Measurements from ENCODE around the gene INAVA. TPM values are rescaled to one million over a fixed set of nuclear protein-coding genes. Genes with fewer than 3 reads are reported as not detected.

INAVA gene
- total and polyA plus RNA-seq, 2 of the 13 experiments (the other 11 are each of a cell fraction or from before 2014, with no cell fraction given) = 6.0 to 13.5 TPM

DNA sequence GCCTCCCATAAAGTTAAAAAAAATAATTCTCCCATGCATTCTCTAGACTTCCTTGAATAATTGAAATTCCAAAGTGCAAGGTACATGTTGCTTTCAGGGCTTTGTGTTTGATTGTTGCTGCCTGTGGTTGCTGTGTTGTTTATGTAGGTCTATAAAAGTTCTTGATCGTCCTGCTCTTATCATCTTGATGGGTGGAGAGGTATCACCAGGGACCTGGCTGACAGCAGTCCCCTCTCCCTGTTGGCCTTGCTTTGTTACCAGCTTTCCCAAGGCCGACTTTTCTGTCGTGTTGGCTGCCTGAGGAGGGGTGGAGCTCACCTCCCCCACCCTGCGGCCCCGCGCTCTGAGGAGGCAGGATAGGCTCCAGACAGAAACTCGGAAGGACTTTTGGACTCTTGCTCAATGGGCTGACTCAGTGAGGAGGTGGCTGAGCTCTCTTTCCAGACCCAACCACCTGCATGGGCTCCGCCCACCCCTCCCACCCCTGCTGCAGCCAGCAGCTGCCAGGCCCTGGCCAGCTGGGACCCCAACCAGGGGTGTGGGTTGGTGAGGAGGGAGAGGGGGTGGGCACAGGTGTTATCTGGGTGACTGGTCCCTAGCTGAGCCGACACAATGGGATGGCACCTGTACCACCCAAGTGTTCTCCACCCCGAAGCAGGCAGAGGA is 2.0 kb downstream of the INAVA start (continued):
- TF ChIP-seq ZHX2 (IDR thresholded peaks at IDR 0.05; ENCODE audit: low read depth) (no peak), ZHX2 (CRISPR knock-in tag; IDR thresholded peaks at IDR 0.05; ENCODE audit: borderline replicate concordance) (no peak), ZNF703 (CRISPR knock-in tag; IDR thresholded peaks at IDR 0.05; ENCODE audit: borderline replicate concordance) (no peak), ZNF34 (CRISPR knock-in tag; IDR thresholded peaks at IDR 0.05; ENCODE audit: borderline replicate concordance) (no peak), REPIN1 (CRISPR knock-in tag; IDR thresholded peaks at IDR 0.05; ENCODE audit: borderline replicate concordance, low read depth) (peak; percentile 81), KLF9 (CRISPR knock-in tag; IDR thresholded peaks at IDR 0.05; ENCODE audit: low read depth) (no peak), ZNF724P (CRISPR knock-in tag; IDR thresholded peaks at IDR 0.05; ENCODE audit: borderline replicate concordance) (no peak), AKAP8 (CRISPR knock-in tag; IDR thresholded peaks at IDR 0.05) (no peak), ZNF792 (CRISPR knock-in tag; IDR thresholded peaks at IDR 0.05) (0 out of 2 replicates have a peak, but pooled peaks have one; percentile 42), ZNF883 (CRISPR knock-in tag; IDR thresholded peaks at IDR 0.05; ENCODE audit: not compliant biosample characterization) (no peak), ZNF512B (CRISPR knock-in tag; IDR thresholded peaks at IDR 0.05; ENCODE audit: borderline replicate concordance) (no peak)
- TF ChIP-seq, protein P1, sequence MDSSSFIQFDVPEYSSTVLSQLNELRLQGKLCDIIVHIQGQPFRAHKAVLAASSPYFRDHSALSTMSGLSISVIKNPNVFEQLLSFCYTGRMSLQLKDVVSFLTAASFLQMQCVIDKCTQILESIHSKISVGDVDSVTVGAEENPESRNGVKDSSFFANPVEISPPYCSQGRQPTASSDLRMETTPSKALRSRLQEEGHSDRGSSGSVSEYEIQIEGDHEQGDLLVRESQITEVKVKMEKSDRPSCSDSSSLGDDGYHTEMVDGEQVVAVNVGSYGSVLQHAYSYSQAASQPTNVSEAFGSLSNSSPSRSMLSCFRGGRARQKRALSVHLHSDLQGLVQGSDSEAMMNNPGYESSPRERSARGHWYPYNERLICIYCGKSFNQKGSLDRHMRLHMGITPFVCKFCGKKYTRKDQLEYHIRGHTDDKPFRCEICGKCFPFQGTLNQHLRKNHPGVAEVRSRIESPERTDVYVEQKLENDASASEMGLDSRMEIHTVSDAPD (CRISPR knock-in tag; IDR thresholded peaks at IDR 0.05) = peak; percentile 87
- TF ChIP-seq, protein P2, sequence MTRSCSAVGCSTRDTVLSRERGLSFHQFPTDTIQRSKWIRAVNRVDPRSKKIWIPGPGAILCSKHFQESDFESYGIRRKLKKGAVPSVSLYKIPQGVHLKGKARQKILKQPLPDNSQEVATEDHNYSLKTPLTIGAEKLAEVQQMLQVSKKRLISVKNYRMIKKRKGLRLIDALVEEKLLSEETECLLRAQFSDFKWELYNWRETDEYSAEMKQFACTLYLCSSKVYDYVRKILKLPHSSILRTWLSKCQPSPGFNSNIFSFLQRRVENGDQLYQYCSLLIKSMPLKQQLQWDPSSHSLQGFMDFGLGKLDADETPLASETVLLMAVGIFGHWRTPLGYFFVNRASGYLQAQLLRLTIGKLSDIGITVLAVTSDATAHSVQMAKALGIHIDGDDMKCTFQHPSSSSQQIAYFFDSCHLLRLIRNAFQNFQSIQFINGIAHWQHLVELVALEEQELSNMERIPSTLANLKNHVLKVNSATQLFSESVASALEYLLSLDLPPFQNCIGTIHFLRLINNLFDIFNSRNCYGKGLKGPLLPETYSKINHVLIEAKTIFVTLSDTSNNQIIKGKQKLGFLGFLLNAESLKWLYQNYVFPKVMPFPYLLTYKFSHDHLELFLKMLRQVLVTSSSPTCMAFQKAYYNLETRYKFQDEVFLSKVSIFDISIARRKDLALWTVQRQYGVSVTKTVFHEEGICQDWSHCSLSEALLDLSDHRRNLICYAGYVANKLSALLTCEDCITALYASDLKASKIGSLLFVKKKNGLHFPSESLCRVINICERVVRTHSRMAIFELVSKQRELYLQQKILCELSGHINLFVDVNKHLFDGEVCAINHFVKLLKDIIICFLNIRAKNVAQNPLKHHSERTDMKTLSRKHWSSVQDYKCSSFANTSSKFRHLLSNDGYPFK (CRISPR knock-in tag; IDR thresholded peaks at IDR 0.05; ENCODE audit: borderline replicate concordance) = peak; percentile 51
- TF ChIP-seq, protein P3, sequence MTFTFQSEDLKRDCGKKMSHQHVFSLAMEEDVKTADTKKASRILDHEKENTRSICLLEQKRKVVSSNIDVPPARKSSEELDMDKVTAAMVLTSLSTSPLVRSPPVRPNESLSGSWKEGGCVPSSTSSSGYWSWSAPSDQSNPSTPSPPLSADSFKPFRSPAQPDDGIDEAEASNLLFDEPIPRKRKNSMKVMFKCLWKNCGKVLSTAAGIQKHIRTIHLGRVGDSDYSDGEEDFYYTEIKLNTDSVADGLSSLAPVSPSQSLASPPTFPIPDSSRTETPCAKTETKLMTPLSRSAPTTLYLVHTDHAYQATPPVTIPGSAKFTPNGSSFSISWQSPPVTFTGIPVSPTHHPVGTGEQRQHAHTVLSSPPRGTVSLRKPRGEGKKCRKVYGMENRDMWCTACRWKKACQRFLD (CRISPR knock-in tag; IDR thresholded peaks at IDR 0.05; ENCODE audit: borderline replicate concordance) = peak; percentile 46; the same call in 1 of the 2 replicates
